Uterus (tissue), 4 donors: Measurements from ENCODE around the gene ACVR1B. TPM values are rescaled to one million over a fixed set of nuclear protein-coding genes. Genes with fewer than 3 reads are reported as not detected.

ENCODE experiments used
- DNase-seq, 2 donors: peaks; one replicate each; pipeline ENCODE4 v3.0.0-alpha.2; 2019 to 2020
- H3K27ac ChIP-seq, 2 donors: fragments of 200-600 bp; sonication (generic); 1 replicate in 1 of 2; 2 replicates in 1 of 2; pipeline ENCODE4 v1.5.1; 2016 to 2018
- H3K27me3 ChIP-seq, 2 donors: fragments of 200-600 bp; sonication (generic); one replicate each; pipeline ENCODE4 v1.5.1; 2018 to 2019; ENCODE audit warnings: control low read depth in 1 of 2
- H3K36me3 ChIP-seq, 2 donors: fragments of 200-600 bp; sonication (generic); one replicate each; pipeline ENCODE4 v1.5.1; 2019; ENCODE audit warnings: control low read depth in 1 of 2
- H3K4me1 ChIP-seq, 2 donors: fragments of 200-600 bp; sonication (generic); one replicate each; pipeline ENCODE4 v1.5.1; 2018 to 2019; ENCODE audit warnings: control low read depth in 1 of 2
- H3K4me3 ChIP-seq, 2 donors: fragments of 200-600 bp; sonication (generic); 1 replicate in 1 of 2; 2 replicates in 1 of 2; pipeline ENCODE4 v1.5.1; 2018 to 2019; ENCODE audit warnings: mild to moderate bottlenecking in 1 of 2
- H3K9me3 ChIP-seq, 2 donors: fragments of 200-600 bp; sonication (generic); one replicate each; pipeline ENCODE4 v1.5.1; 2019; ENCODE audit warnings: control low read depth in 1 of 2
- POLR2A ChIP-seq, 2 donors: fragments of 450-650 bp; IDR thresholded peaks; one replicate each; pipeline ENCODE4 v1.6.1; 2016; ENCODE audit warnings: antibody characterized with exemption in 2 of 2, mild to moderate bottlenecking in 1 of 2, moderate library complexity in 1 of 2
- intact Hi-C: fragments of 100-400 bp; cut with DNase I; formaldehyde crosslinking; loops from one replicate; pipeline ENCODE4 v1.15.1; 2023; ENCODE audit warnings: low total_unique reads
- total RNA-seq, 4 donors: library from RNA; depleted of rRNA in 3 of 4; stranded (reverse); fragments of >200 nt in 3 of 4; gene quantifications; one replicate each; pipeline versions ENCODE4 v1.1.0 to v1.2.4, GENCODE V29; 2014 to 2023
- TF ChIP-seq, protein P1 (sequence below), 4 experiments: fragments of 200-600 bp in 2 of 4; fragments of 450-650 bp in 2 of 4; sonication (generic) in 2 of 4; IDR thresholded peaks; one replicate each; pipeline ENCODE4 v1.5.1; 2016 to 2019; ENCODE audit warnings: antibody characterized with exemption in 4 of 4, mild to moderate bottlenecking in 2 of 4, moderate library complexity in 1 of 4
- donor health status: DM: yes; HTN: yes; CAD: no.

Gene ACVR1B
- total RNA-seq, 4 donors from 2014 or later = 2.6 to 31.6 (median 14.4) TPM

DNA sequence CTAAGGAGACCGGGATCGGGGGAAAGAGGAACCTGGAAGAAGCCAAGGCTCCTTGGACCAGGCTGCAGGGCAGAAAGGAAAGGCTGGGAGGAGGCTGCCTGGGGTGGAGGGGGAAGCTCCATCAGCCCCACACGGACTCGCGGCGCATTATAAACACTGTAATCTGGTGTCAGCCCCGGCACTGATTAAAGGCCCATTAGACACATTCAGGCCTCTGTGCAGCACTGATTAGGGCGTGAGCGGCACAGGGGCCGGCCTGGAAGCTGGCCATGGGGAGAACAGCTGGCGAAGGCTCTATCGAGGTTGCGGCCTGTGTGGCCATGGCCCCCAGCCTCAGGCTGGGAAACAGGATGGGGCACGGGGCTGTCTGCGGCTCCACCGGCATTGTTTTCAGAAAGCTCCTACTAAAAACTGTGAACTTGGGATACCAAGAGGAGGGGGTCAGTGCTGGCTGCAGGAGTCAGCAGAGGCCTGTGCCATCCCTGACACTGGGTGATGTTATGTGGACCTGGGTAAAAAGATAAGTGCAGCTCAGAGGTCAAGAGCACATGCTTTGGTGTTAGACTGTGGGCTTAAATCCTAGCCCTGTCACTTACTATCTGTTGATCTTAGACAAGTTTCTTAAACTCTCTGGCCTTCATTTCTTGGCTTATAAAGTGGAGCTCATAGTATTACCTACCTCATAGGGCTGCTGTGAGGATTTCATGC lies 33.6 kb upstream of the ACVR1B start:
- Histone ChIP-seq H3K27me3 (no peaks in the 10 kb centered on the region), H3K36me3 (no peaks in the 10 kb centered on the region), H3K27ac (no peak overlapping the region), H3K4me1 (no peaks in the 10 kb centered on the region), H3K9me3 (no peaks in the 10 kb centered on the region), H3K4me3 (no peak overlapping the region)
- no peak for TF ChIP-seq POLR2A (IDR thresholded peaks at IDR 0.05)
- TF ChIP-seq, protein P1, sequence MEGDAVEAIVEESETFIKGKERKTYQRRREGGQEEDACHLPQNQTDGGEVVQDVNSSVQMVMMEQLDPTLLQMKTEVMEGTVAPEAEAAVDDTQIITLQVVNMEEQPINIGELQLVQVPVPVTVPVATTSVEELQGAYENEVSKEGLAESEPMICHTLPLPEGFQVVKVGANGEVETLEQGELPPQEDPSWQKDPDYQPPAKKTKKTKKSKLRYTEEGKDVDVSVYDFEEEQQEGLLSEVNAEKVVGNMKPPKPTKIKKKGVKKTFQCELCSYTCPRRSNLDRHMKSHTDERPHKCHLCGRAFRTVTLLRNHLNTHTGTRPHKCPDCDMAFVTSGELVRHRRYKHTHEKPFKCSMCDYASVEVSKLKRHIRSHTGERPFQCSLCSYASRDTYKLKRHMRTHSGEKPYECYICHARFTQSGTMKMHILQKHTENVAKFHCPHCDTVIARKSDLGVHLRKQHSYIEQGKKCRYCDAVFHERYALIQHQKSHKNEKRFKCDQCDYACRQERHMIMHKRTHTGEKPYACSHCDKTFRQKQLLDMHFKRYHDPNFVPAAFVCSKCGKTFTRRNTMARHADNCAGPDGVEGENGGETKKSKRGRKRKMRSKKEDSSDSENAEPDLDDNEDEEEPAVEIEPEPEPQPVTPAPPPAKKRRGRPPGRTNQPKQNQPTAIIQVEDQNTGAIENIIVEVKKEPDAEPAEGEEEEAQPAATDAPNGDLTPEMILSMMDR (IDR thresholded peaks at IDR 0.05) = no peak
- intact Hi-C loops = no loop called here
- no peak for DNase-seq

DNA sequence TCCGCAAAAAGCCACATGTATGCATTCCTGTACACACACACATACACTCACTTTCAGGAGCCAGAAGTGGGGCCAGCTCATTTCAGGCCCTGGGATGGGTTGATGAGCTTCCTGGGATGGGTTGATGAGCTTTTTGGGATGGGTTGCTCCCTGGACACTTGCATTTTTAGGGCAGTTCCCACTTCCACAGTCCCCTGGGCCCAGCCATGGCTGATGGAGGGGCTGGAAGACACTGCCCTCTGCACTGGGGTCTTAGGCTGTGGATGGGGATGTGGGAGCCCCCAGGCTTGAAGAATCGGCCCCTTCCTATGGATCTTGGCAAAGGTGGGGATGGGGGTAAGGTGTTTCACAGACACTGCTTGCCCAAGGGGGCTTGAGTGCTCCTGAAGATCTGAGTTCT lies 31.5 kb upstream of the ACVR1B start:
- H3K36me3 ChIP-seq = no peaks in the 10 kb centered on the region
- no peak for DNase-seq
- H3K27me3 ChIP-seq = no peaks in the 10 kb centered on the region
- intact Hi-C loops = no loop called here
- H3K27ac ChIP-seq = no peak overlapping the region
- TF ChIP-seq, protein P1 (IDR thresholded peaks at IDR 0.05) = no peak
- no peak for TF ChIP-seq POLR2A (IDR thresholded peaks at IDR 0.05)
- H3K4me3 ChIP-seq = no peak overlapping the region
- no peaks in the 10 kb centered on the region for H3K4me1 ChIP-seq
- no peaks in the 10 kb centered on the region for H3K9me3 ChIP-seq

DNA sequence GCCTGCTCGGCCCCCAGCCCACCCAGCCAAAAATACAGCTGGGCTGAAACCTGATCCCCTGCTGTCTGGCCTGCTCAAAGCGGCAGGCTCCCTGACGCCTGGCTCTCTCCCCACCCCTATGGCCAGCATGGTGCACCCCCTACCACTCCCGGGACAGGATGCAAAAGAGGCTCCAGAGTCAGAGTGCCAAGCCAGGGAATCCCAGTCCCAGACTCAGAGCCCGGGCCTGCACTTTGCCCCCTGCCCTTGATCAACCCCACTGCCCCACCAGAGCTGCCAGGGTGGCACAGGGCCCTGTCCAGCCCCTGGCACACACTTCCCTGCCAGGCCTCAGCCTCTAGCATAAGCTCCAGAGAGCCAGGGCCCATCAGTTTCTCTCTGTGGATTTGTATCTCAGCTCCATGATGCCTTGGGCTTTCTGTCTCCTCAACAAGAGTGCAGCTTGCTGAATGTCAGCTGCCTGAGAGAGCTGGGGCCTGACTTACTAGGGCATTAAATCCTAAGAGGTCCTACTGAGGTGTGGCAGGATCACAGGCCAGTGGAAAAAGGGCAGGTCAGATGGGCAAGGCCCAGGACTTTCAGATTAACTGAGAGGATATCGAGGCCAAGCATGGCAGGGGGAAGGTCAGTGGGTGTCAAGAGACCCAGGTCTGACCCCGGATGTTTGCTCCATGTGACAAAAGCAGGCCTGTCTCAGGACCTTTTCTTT lies 30.3 kb upstream of the ACVR1B start:
- no peaks in the 10 kb centered on the region for H3K9me3 ChIP-seq
- H3K27me3 ChIP-seq = no peaks in the 10 kb centered on the region
- H3K36me3 ChIP-seq = no peaks in the 10 kb centered on the region
- no peaks in the 10 kb centered on the region for H3K4me1 ChIP-seq
- intact Hi-C loops = no loop called here
- TF ChIP-seq, protein P1 (IDR thresholded peaks at IDR 0.05) = no peak
- TF ChIP-seq POLR2A (IDR thresholded peaks at IDR 0.05) = no peak
- no peak overlapping the region for H3K27ac ChIP-seq
- H3K4me3 ChIP-seq = no peak overlapping the region
- no peak for DNase-seq

DNA sequence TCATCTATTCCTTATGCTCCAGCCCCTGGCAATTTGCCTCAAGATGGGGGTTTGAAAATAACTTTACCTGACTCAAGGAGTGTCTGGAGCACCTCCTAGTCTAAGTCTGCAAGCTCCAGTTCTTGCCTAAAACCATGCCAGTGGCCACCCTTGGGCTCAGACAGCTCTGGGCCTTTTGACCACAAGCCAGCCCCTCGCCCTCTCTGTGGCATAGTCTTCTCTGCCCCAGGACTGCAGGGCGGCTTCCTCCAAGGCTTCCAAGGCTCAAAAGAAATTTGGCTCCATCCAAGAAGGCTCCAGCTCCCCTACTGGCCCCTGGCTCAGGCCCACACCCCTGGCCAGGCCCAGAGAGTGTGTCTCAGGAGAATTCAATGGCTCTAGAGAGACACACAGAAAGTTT lies 29.4 kb upstream of the ACVR1B start:
- TF ChIP-seq, protein P1 (IDR thresholded peaks at IDR 0.05) = no peak
- no peak for TF ChIP-seq POLR2A (IDR thresholded peaks at IDR 0.05)
- no peak for DNase-seq
- peak overlapping the region; percentile 53 to 72 for H3K27ac ChIP-seq
- no peaks in the 10 kb centered on the region for H3K27me3 ChIP-seq
- no peak overlapping the region for H3K4me3 ChIP-seq
- H3K9me3 ChIP-seq = no peaks in the 10 kb centered on the region
- H3K36me3 ChIP-seq = no peaks in the 10 kb centered on the region
- H3K4me1 ChIP-seq = no peaks in the 10 kb centered on the region
- intact Hi-C loops = no loop called here

DNA sequence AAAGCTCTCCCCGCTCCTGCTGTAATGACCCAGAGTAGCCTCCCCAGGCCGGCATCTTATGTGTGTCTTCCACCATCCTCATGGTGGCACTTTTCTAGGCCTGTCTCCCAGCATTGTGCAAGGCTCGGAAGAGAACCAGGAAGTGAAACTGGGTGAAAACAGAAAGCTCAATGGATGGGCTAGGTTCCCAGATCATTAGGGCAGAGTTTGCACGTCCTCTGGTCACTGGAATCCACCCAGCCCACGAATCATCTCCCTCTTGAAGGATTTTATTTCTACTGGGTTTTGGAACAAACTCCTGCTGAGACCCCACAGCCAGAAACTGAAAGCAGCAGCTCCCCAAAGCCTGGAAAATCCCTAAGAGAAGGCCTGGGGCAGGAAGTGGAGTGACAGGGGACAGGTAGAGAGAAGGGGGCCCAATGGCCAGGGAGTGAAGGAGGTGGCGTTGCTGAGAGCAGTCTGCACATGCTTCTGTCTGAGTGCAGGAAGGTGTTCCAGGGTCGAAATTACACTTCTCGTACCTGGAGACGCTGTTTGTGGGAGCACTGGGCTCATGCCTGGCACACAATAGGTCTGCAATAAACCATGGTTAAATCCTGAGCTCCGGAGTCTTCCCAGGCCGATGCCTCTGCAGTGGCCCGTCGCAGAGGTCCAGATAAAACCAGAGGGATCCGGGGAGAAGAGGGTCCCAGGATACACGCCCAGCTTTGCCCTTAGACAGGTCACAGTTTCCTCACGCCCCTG lies 28.6 kb upstream of the ACVR1B start:
- intact Hi-C loops = no loop called here
- H3K4me3 ChIP-seq = no peak overlapping the region
- no peaks in the 10 kb centered on the region for H3K36me3 ChIP-seq
- DNase-seq = peak; percentile 54 to 64
- H3K27ac ChIP-seq = peak overlapping the region; percentile 53 to 72
- no peak for TF ChIP-seq POLR2A (IDR thresholded peaks at IDR 0.05)
- TF ChIP-seq, protein P1 (IDR thresholded peaks at IDR 0.05) = no peak
- no peaks in the 10 kb centered on the region for H3K27me3 ChIP-seq
- H3K9me3 ChIP-seq = no peaks in the 10 kb centered on the region
- H3K4me1 ChIP-seq = no peaks in the 10 kb centered on the region
